Loucy (cell line): ENCODE results near the gene PLPP3.

Experiments
- EZH2phosphoT487 ChIP-seq: fragments of 200-600 bp; IDR thresholded peaks from 2 replicates; pipeline ENCODE4 v1.6.1; 2018; ENCODE audit warnings: antibody characterized with exemption, mild to moderate bottlenecking, moderate library complexity, borderline replicate concordance
- TF ChIP-seq, protein P1 (sequence below): fragments of 200-600 bp; sonication (generic); conservative IDR thresholded peaks from 2 replicates; pipeline ENCODE4 v1.5.1; 2014; ENCODE audit warnings: mild to moderate bottlenecking, antibody characterized with exemption, low read length

GRCh38 chr1:56525489-56526041 lies 53.8 kb downstream of the PLPP3 start:
- TF ChIP-seq, protein P1, sequence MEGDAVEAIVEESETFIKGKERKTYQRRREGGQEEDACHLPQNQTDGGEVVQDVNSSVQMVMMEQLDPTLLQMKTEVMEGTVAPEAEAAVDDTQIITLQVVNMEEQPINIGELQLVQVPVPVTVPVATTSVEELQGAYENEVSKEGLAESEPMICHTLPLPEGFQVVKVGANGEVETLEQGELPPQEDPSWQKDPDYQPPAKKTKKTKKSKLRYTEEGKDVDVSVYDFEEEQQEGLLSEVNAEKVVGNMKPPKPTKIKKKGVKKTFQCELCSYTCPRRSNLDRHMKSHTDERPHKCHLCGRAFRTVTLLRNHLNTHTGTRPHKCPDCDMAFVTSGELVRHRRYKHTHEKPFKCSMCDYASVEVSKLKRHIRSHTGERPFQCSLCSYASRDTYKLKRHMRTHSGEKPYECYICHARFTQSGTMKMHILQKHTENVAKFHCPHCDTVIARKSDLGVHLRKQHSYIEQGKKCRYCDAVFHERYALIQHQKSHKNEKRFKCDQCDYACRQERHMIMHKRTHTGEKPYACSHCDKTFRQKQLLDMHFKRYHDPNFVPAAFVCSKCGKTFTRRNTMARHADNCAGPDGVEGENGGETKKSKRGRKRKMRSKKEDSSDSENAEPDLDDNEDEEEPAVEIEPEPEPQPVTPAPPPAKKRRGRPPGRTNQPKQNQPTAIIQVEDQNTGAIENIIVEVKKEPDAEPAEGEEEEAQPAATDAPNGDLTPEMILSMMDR: no peak
- no peak for TF ChIP-seq EZH2phosphoT487
